Vagina (tissue), 2 donors: Measurements from ENCODE around the gene TNRC18.

Experiments
- CTCF ChIP-seq, 3 experiments: fragments of 450-650 bp in 2 of 3; fragments of 200-600 bp in 1 of 3; sonication (generic) in 1 of 3; IDR thresholded peaks; one replicate each; pipeline ENCODE4 v1.5.1; 2017 to 2019; ENCODE audit warnings: antibody characterized with exemption in 3 of 3, mild to moderate bottlenecking in 2 of 3, moderate library complexity in 2 of 3
- POLR2A ChIP-seq, 2 donors: fragments of 450-650 bp; IDR thresholded peaks; one replicate each; pipeline ENCODE4 v1.6.1; 2017; ENCODE audit warnings: antibody characterized with exemption in 2 of 2, mild to moderate bottlenecking in 2 of 2, moderate library complexity in 2 of 2

- TF ChIP-seq CTCF (IDR thresholded peaks at IDR 0.05) = no peak
- TF ChIP-seq POLR2A (IDR thresholded peaks at IDR 0.05) = no peak
These were observed 47.2 kb upstream of the TNRC18 start for GRCh38 chr7:5470816-5471215.
